Neural cell (in vitro differentiated cells): Measurements from ENCODE around the gene CNTFR. TPM values are rescaled to one million over a fixed set of nuclear protein-coding genes. Genes with fewer than 3 reads are reported as not detected.

Source experiments
- H2AFZ ChIP-seq: fragments of 200-600, 300-800 bp; sonication (generic), shearing (Covaris generic); 2 replicates; pipeline ENCODE4 v1.6.0; 2014; ENCODE audit warnings: low read depth, mild to moderate bottlenecking, antibody characterized with exemption, low read length, moderate library complexity
- H3F3A ChIP-seq: fragments of 200-600 bp; shearing (Covaris generic); 2 replicates; pipeline ENCODE4 v1.6.1; 2016; ENCODE audit warnings: mild to moderate bottlenecking, moderate library complexity, mixed read lengths, antibody characterized with exemption, low read length; ENCODE audit not compliant: insufficient read depth, poor library complexity, severe bottlenecking
- H3K27ac ChIP-seq: fragments of 200-600, 300-800 bp; sonication (generic), shearing (Covaris generic); 2 replicates; pipeline ENCODE4 v1.5.1; 2014; ENCODE audit warnings: mild to moderate bottlenecking, low read length, moderate library complexity
- H3K27me3 ChIP-seq: fragments of 300-800, 200-600 bp; sonication (generic), shearing (Covaris generic); 2 replicates; pipeline ENCODE4 v1.6.0; 2014; ENCODE audit warnings: mild to moderate bottlenecking, low read depth, low read length, moderate library complexity; ENCODE audit not compliant: insufficient read depth
- H3K36me3 ChIP-seq: fragments of 300-800, 200-600 bp; sonication (generic), shearing (Covaris generic); 2 replicates; pipeline ENCODE4 v1.5.1; 2014; ENCODE audit warnings: mild to moderate bottlenecking, antibody characterized with exemption, low read length, moderate library complexity; ENCODE audit not compliant: insufficient read depth
- H3K4me2 ChIP-seq: fragments of 300-800, 200-600 bp; sonication (generic), shearing (Covaris generic); 2 replicates; pipeline ENCODE4 v1.6.0; 2014; ENCODE audit warnings: mild to moderate bottlenecking, low read length
- H3K4me3 ChIP-seq: fragments of 300-800, 200-600 bp; sonication (generic), shearing (Covaris generic); 2 replicates; pipeline ENCODE4 v1.5.1; 2014; ENCODE audit warnings: mild to moderate bottlenecking, low read length, moderate library complexity
- H3K79me2 ChIP-seq: fragments of 200-600 bp; shearing (Covaris generic); replicated peaks from 2 replicates; pipeline ENCODE4 v1.6.0; 2014; ENCODE audit warnings: mild to moderate bottlenecking, low read length, moderate library complexity; ENCODE audit not compliant: insufficient read depth
- H3K9ac ChIP-seq: fragments of 300-800, 200-600 bp; sonication (generic), shearing (Covaris generic); 2 replicates; pipeline ENCODE4 v1.6.1; 2016; ENCODE audit warnings: mild to moderate bottlenecking, low read length, mixed read lengths
- H3K9me2 ChIP-seq: fragments of 200-600 bp; shearing (Covaris generic); 2 replicates; pipeline ENCODE4 v1.6.1; 2016; ENCODE audit warnings: mild to moderate bottlenecking, low read length, mixed read lengths; ENCODE audit not compliant: insufficient read depth
- H3K9me3 ChIP-seq: fragments of 200-600, 300-800 bp; sonication (generic), shearing (Covaris generic); 2 replicates; pipeline ENCODE4 v1.6.1; 2016; ENCODE audit warnings: mild to moderate bottlenecking, mixed run types, low read length, moderate library complexity, mixed read lengths
- H4K20me1 ChIP-seq: fragments of 200-600 bp; shearing (Covaris generic); 2 replicates; pipeline ENCODE4 v1.6.1; 2016; ENCODE audit warnings: mild to moderate bottlenecking, mixed run types; ENCODE audit not compliant: insufficient read depth
- CTCF ChIP-seq: fragments of 450-650 bp; IDR thresholded peaks from 2 replicates; pipeline ENCODE4 v1.5.1; 2014; ENCODE audit warnings: antibody characterized with exemption, mild to moderate bottlenecking, moderate library complexity; ENCODE audit not compliant: poor library complexity, severe bottlenecking
- EP300 ChIP-seq: fragments of 450-650 bp; conservative IDR thresholded peaks from 2 replicates; pipeline ENCODE4 v1.6.1; 2014; ENCODE audit warnings: antibody characterized with exemption, mild to moderate bottlenecking, moderate library complexity; ENCODE audit not compliant: poor library complexity, severe bottlenecking
- EZH2 ChIP-seq: fragments of 200-600, 300-800 bp; shearing (Covaris generic), sonication (generic); IDR thresholded peaks from 2 replicates; pipeline ENCODE4 v1.6.1; 2014; ENCODE audit warnings: antibody characterized with exemption, low read length, borderline replicate concordance, mild to moderate bottlenecking; ENCODE audit not compliant: insufficient read depth, poor library complexity, severe bottlenecking
- MXI1 ChIP-seq: fragments of 450-650 bp; conservative IDR thresholded peaks from 2 replicates; pipeline ENCODE4 v1.6.1; 2014; ENCODE audit warnings: antibody characterized with exemption, mild to moderate bottlenecking; ENCODE audit not compliant: poor library complexity, severe bottlenecking
- POLR2AphosphoS5 ChIP-seq: IDR thresholded peaks from 2 replicates; pipeline ENCODE4 v1.6.1; 2012
- RAD21 ChIP-seq: fragments of 450-650 bp; conservative IDR thresholded peaks from 2 replicates; pipeline ENCODE4 v1.6.1; 2014; ENCODE audit warnings: antibody characterized with exemption, mild to moderate bottlenecking, moderate library complexity
- REST ChIP-seq: IDR thresholded peaks from 2 replicates; pipeline ENCODE4 v1.6.1; 2012; ENCODE audit warnings: borderline replicate concordance
- SMC3 ChIP-seq: fragments of 450-650 bp; conservative IDR thresholded peaks from 2 replicates; pipeline ENCODE4 v1.6.1; 2014; ENCODE audit warnings: antibody characterized with exemption, mild to moderate bottlenecking, moderate library complexity; ENCODE audit not compliant: poor library complexity
- TAF1 ChIP-seq: IDR thresholded peaks from 2 replicates; pipeline ENCODE4 v1.6.1; 2012; ENCODE audit warnings: low read depth
- polyA plus RNA-seq: library from polyadenylated mRNA; depleted of rRNA; stranded (reverse); fragments of >200 nt; gene quantifications from 2 replicates; pipeline ENCODE4 v1.2.3, GENCODE V29; 2014

CNTFR gene
- polyA plus RNA-seq, 1 donor from 2014 or later: 19.0 TPM

- no peaks in the 10 kb centered on the region for H3K9me3 ChIP-seq
- H3K4me2 ChIP-seq: no peak overlapping the region
- H3K36me3 ChIP-seq: no peaks in the 10 kb centered on the region
- no peaks in the 10 kb centered on the region for H3F3A ChIP-seq
- H3K4me3 ChIP-seq: no peak overlapping the region
- TF ChIP-seq RAD21: no peak
- no peak for TF ChIP-seq CTCF
- no peak for TF ChIP-seq MXI1
- H3K79me2 ChIP-seq: no peaks in the 10 kb centered on the region
- no peaks in the 10 kb centered on the region for H4K20me1 ChIP-seq
- no peak overlapping the region for H3K9ac ChIP-seq
- H3K27me3 ChIP-seq: no peaks in the 10 kb centered on the region
- H2AFZ ChIP-seq: no peak overlapping the region
- no peaks in the 10 kb centered on the region for H3K9me2 ChIP-seq
- H3K27ac ChIP-seq: no peak overlapping the region
Measured at GRCh38 chr9:34514816-34515215, 74.7 kb downstream of the CNTFR start.

- Histone ChIP-seq H3K36me3 (no peaks in the 10 kb centered on the region), H3K4me3 (no peak overlapping the region), H2AFZ (no peak overlapping the region), H3K9me3 (no peaks in the 10 kb centered on the region), H3K79me2 (no peaks in the 10 kb centered on the region), H3K9me2 (no peaks in the 10 kb centered on the region), H3F3A (no peaks in the 10 kb centered on the region), H3K27ac (no peak overlapping the region), H3K9ac (no peak overlapping the region), H3K4me2 (no peak overlapping the region), H4K20me1 (no peaks in the 10 kb centered on the region), H3K27me3 (no peaks in the 10 kb centered on the region)
- TF ChIP-seq CTCF: no peak
- no peak for TF ChIP-seq TAF1
- TF ChIP-seq REST: no peak
- no peak for TF ChIP-seq MXI1
- no peak for TF ChIP-seq POLR2AphosphoS5
- TF ChIP-seq RAD21: no peak
- no peak for TF ChIP-seq EP300
- no peak for TF ChIP-seq SMC3
- TF ChIP-seq EZH2: no peak
Measured at GRCh38 chr9:34514401-34514800, 75.1 kb downstream of the CNTFR start.
